ENCODE measurements around the gene MGAT5.

Gene MGAT5

DNA sequence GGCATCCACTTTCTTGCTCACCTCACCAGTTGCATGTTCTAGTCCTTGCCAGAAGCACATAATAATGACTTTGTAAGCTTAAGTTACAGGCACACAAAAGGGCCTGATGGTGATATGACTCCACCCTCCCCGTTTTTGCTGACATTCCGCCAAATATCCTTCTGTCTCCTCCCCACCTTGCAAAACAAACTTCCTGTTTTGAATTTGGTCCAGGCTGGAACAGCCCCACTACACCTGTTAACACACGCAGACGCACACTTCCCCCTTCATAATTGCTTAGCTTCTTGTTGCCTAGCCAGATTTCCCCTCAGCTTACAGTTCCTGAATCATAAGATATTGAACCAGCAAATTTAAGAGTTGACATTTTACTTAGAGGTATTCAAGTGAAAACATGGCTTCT lies at the start of gene MGAT5:
TSS of gene MGAT5 (plus strand) at position 269 of the 400 bp plus-strand sequence. CDS start 332 bp downstream, outside the sequence.
- no peak for DNase-seq (ENCODE audit: low spot score in 2 of 2)
- in situ Hi-C loops (cut with MboI; ENCODE audit: low sequenced_read_pairs) = no loop called here

GRCh38 chr2:134205087-134205486 lies 48.8 kb upstream of the MGAT5 start:
- no peaks in the 10 kb centered on the region for H3K27me3 ChIP-seq (ENCODE audit: low read depth)
- peaks cover 4% of the 10 kb centered on the region; the same call in 1 of the 2 replicates for H3K4me1 ChIP-seq
- H3K4me3 ChIP-seq = no peak overlapping the region
- in situ Hi-C loops (cut with MboI; ENCODE audit: low sequenced_read_pairs) = no loop called here
- no peak for DNase-seq (ENCODE audit: low spot score in 2 of 2)
- H3K36me3 ChIP-seq (replicated peaks) = no peaks in the 10 kb centered on the region
- H3K9me3 ChIP-seq = no peaks in the 10 kb centered on the region

More for the DNA sequence above, at the start of gene MGAT5:
- H3K9me3 ChIP-seq = no peaks in the 10 kb centered on the region
- no peaks in the 10 kb centered on the region; the same call in 1 of the 2 replicates for H3K36me3 ChIP-seq (replicated peaks)
- no peaks in the 10 kb centered on the region for H3K4me1 ChIP-seq
- H3K27me3 ChIP-seq (ENCODE audit: low read depth) = no peaks in the 10 kb centered on the region
- H3K4me3 ChIP-seq = no peak within 1 kb of the TSS

GRCh38 chr2:134206031-134206430 lies 47.8 kb upstream of the MGAT5 start:
- H3K36me3 ChIP-seq (replicated peaks) = no peaks in the 10 kb centered on the region
- in situ Hi-C loops (cut with MboI; ENCODE audit: low sequenced_read_pairs) = no loop called here
- peaks cover 4% of the 10 kb centered on the region; the same call in 1 of the 2 replicates for H3K4me1 ChIP-seq
- H3K9me3 ChIP-seq = no peaks in the 10 kb centered on the region
- no peaks in the 10 kb centered on the region for H3K27me3 ChIP-seq (ENCODE audit: low read depth)
- peak in 1 of 2 experiments; percentile 14 for DNase-seq (ENCODE audit: low spot score in 2 of 2)
- H3K4me3 ChIP-seq = no peak overlapping the region

DNA sequence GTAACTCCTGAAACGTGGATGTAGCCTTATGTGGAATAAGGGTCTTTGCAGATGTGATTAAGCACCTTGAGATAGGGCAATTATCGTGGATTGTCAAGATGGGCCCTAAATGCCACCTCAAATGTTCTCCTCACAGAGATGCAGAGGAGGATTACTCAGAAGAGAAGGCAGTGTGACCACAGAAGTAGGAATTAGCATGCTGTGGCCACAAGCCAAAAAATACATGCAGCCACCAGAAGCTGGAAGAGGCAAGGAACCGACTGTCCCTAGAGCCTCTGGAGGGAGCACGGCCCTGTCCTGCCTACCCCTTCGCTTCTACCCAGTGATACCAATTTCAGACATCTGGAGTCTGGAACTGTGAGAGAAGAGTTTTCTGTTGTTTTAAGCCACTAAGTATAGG lies 47.3 kb upstream of the MGAT5 start:
- H3K36me3 ChIP-seq (replicated peaks) = no peaks in the 10 kb centered on the region
- no peaks in the 10 kb centered on the region for H3K27me3 ChIP-seq (ENCODE audit: low read depth)
- in situ Hi-C loops (cut with MboI; ENCODE audit: low sequenced_read_pairs) = no loop called here
- H3K4me3 ChIP-seq = no peak overlapping the region
- H3K9me3 ChIP-seq = no peaks in the 10 kb centered on the region
- H3K4me1 ChIP-seq = peaks cover 4% of the 10 kb centered on the region; the same call in 1 of the 2 replicates
- peak in 1 of 2 experiments; percentile 9 for DNase-seq (ENCODE audit: low spot score in 2 of 2)

DNA sequence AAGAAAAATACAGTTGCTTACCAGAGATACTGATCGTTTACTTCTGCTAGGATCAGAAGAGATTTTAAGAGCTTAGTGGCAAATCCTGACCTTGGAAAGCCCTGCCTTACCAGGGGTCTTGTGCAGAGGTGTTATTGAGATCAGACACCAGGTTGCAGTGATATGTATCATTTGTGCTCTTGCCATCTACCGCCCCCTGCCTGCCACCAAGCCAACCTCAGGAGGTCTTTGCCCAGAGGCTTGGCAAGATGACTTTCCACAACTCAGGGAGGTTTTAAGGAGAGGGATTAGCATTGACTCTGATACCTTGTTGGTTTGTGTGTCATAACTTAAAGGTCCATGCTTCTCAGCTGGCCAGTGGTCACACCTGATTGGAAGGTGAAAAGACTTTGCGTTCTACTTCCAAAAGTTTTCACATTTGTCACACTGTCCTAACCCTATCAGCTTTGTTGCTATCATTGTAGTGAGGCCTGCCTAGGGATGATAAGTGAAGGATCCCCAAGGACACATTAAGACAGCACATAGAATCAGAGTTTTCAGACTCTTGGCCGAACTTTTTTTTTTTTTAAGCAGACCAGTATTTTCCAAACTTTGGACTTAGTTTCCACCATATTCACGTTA lies 46.2 kb upstream of the MGAT5 start:
- in situ Hi-C loops (cut with MboI; ENCODE audit: low sequenced_read_pairs) = no loop called here
- DNase-seq (ENCODE audit: low spot score in 2 of 2) = peak; percentile 18 to 62
- Histone ChIP-seq H3K4me1 (no peaks in the 10 kb centered on the region), H3K27me3 (ENCODE audit: low read depth) (no peaks in the 10 kb centered on the region), H3K9me3 (no peaks in the 10 kb centered on the region), H3K36me3 (replicated peaks) (no peaks in the 10 kb centered on the region), H3K4me3 (no peak overlapping the region)

DNA sequence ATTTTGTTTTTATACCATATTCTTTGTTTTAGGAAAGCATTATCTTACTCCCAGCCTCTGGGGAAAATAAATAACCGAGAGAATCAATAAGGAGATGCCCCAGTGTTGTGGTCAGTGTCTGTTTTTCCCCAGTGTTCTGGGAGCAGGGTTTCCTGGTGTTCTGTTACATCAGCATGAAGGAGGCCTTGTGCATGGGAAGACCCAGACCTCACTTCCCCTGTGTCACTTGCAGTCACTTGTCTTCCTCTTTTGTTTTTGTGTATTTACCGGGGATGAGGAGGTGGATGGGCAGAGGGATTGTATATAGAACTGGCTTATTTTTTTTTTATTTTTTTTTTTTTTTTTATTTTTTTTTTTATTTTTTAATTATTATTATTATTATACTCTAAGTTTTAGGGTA lies 45.0 kb upstream of the MGAT5 start:
- Histone ChIP-seq H3K27me3 (ENCODE audit: low read depth) (no peaks in the 10 kb centered on the region), H3K9me3 (no peaks in the 10 kb centered on the region), H3K4me1 (no peaks in the 10 kb centered on the region), H3K4me3 (no peak overlapping the region), H3K36me3 (replicated peaks) (no peaks in the 10 kb centered on the region)
- no peak for DNase-seq (ENCODE audit: low spot score in 2 of 2)
- in situ Hi-C loops (cut with MboI; ENCODE audit: low sequenced_read_pairs) = no loop called here

GRCh38 chr2:134212746-134213145 lies 41.1 kb upstream of the MGAT5 start:
- H3K4me1 ChIP-seq = no peaks in the 10 kb centered on the region
- H3K36me3 ChIP-seq (replicated peaks) = no peaks in the 10 kb centered on the region
- in situ Hi-C loops (cut with MboI; ENCODE audit: low sequenced_read_pairs) = no loop called here
- no peak for DNase-seq (ENCODE audit: low spot score in 2 of 2)
- H3K4me3 ChIP-seq = no peak overlapping the region
- no peaks in the 10 kb centered on the region for H3K27me3 ChIP-seq (ENCODE audit: low read depth)
- no peaks in the 10 kb centered on the region for H3K9me3 ChIP-seq

DNA sequence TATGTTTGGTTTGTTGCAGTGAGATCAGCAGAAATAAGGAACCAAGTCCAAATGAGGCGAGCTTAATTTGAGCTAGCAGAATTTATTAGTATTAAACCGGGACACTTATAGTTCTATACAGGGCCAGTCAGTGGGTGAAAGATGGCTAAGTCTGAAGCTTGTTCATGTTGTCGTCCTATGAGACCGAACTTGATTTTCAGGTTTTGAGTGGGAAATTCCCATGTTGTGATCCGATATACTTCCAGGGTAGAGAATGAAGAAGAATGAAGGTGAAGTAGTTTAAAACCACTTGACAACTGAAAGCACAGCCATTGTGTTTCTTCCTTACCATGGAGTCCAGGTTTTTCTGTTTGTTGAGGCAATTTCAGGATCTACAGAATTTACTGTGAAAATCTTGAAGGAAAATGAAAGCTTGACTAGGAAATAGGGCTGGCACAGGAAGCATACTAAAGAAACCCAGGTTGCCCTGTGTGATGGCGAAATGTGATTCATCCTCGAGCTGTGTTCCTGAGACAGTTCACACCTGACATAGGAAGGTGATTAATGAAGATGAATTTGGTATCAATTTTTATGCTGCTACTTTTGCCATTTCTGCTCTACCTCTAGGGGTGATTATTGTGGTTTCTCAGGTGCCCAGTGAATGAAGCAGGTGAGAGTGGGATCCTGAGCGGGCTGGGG lies 37.6 kb upstream of the MGAT5 start:
- H3K36me3 ChIP-seq (replicated peaks) = no peaks in the 10 kb centered on the region
- H3K9me3 ChIP-seq = no peaks in the 10 kb centered on the region
- no peak for DNase-seq (ENCODE audit: low spot score in 2 of 2)
- in situ Hi-C loops (cut with MboI; ENCODE audit: low sequenced_read_pairs) = no loop called here
- H3K27me3 ChIP-seq (ENCODE audit: low read depth) = no peaks in the 10 kb centered on the region
- no peaks in the 10 kb centered on the region for H3K4me1 ChIP-seq
- no peak overlapping the region for H3K4me3 ChIP-seq

- Histone ChIP-seq H3K36me3 (replicated peaks) (no peaks in the 10 kb centered on the region), H3K9me3 (no peaks in the 10 kb centered on the region), H3K27me3 (ENCODE audit: low read depth) (no peaks in the 10 kb centered on the region), H3K4me1 (no peaks in the 10 kb centered on the region), H3K4me3 (no peak overlapping the region)
- DNase-seq (ENCODE audit: low spot score in 2 of 2) = no peak
- in situ Hi-C loops (cut with MboI; ENCODE audit: low sequenced_read_pairs) = no loop called here
These were observed 36.5 kb upstream of the MGAT5 start for GRCh38 chr2:134217351-134217750.

DNA sequence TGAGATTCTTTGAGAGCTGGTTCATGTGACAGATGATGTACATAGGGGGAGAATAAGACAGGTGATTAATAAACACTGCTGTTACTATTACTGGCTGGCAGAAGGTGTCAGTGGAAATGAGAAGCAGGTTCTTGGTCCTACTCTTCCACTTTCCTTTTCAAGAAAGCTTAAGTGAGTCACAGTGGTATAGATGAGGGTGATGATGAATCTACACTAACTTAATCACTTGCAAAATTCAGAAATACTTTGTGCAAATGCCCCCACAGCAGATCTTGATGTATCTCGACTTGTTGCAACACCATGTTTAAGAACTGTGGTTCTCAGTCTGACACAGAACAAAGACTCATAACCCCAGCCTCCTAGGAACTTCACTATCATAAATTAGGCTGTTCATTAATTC lies 35.9 kb upstream of the MGAT5 start:
- DNase-seq (ENCODE audit: low spot score in 2 of 2) = no peak
- no peak overlapping the region for H3K4me3 ChIP-seq
- no peaks in the 10 kb centered on the region for H3K9me3 ChIP-seq
- H3K36me3 ChIP-seq (replicated peaks) = no peaks in the 10 kb centered on the region
- in situ Hi-C loops (cut with MboI; ENCODE audit: low sequenced_read_pairs) = no loop called here
- no peaks in the 10 kb centered on the region for H3K4me1 ChIP-seq
- H3K27me3 ChIP-seq (ENCODE audit: low read depth) = no peaks in the 10 kb centered on the region

DNA sequence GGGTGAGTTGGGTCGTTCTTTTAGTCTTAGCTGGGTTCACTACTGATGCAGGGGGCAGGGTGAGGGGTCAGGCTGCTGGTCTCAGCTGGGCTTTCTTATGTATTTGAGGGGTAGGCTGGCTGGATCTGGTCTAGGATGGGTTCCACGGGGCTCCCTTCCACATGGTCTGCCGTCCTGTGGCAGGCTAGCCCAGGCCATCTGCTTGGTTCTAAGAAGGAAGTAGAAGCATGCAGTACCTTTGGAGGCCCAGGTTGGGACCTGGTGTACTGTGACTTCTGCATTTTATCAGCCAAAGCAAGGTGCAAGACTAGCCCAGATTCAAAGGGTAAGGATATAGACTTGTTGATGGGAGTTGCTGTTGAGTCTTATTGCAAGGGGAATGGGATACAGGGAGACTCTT lies 35.5 kb upstream of the MGAT5 start:
- DNase-seq (ENCODE audit: low spot score in 2 of 2) = no peak
- H3K4me3 ChIP-seq = no peak overlapping the region
- no peaks in the 10 kb centered on the region for H3K9me3 ChIP-seq
- no peaks in the 10 kb centered on the region for H3K4me1 ChIP-seq
- in situ Hi-C loops (cut with MboI; ENCODE audit: low sequenced_read_pairs) = no loop called here
- H3K36me3 ChIP-seq (replicated peaks) = no peaks in the 10 kb centered on the region
- H3K27me3 ChIP-seq (ENCODE audit: low read depth) = no peaks in the 10 kb centered on the region

DNA sequence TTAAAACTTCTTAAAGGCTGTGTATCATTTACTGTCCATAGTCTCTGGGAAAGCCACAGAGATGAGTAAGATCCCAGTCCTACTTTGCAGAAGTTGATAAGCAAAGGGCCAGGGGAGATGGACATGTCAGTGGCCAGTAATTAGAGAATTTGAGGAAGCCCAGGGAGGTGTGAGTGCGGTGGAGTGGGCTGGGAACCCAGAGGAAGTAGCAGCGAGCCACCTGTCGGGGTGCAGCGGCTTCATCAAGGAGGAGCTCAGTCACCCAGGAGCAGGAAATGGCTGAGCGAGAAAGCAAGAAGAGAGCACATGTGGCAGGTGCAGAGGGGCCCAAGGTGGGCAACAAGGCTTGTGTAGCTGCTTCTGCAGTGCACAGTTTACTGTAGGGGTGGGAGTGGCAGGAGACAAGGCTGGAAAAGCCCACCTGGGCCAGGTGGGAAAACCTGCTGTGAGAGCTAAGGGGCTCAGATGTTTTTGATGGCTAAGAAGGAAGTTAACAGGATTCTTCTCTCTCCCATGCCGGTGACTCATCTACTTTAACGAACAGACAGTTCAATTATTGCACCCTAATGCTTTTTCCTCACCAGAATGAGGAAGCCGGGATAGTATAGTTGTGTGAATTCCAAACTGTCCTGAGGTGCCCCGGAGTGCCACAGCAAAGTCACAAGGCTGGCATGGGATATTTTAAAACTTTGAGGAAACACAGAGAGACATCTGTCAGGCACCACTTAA lies 34.8 kb upstream of the MGAT5 start:
- no peaks in the 10 kb centered on the region for H3K9me3 ChIP-seq
- no peak overlapping the region for H3K4me3 ChIP-seq

DNA sequence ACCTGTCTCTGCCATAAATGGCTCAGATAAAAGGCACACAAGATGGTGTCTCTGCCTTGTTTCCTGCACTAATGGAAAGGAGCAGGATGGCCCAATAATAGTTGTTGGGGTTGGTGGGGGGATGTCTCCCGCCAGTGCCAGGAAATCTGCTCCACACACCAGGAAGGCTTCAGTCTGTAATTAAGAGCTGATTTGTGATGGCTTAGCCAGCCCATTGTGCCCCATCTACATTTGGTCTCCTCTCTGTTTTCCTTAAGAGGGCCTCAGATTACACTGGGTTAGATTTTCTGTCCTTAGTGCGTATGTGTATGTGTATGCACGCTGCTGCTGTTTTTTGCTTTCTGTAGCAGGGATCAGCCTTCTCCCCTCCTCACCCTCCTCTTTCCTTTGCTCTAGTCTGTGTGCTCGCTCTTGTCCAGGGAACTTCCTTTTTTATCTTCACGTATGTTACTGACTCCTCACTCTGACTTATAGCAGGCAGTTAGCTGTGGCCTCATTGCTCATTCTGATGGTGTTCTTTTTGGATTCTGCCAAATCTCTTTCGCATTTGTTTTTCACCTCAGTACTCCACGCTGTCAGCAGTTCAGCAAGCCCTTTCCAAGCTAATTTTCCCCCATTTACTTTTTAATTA lies 33.4 kb upstream of the MGAT5 start:
- Histone ChIP-seq H3K4me1 (no peaks in the 10 kb centered on the region), H3K9me3 (no peaks in the 10 kb centered on the region), H3K36me3 (replicated peaks) (no peaks in the 10 kb centered on the region), H3K27me3 (ENCODE audit: low read depth) (no peaks in the 10 kb centered on the region), H3K4me3 (no peak overlapping the region)
- in situ Hi-C loops (cut with MboI; ENCODE audit: low sequenced_read_pairs) = no loop called here
- DNase-seq (ENCODE audit: low spot score in 2 of 2) = no peak

More for the DNA sequence above, 34.8 kb upstream of the MGAT5 start:
- Histone ChIP-seq H3K36me3 (replicated peaks) (no peaks in the 10 kb centered on the region), H3K27me3 (ENCODE audit: low read depth) (no peaks in the 10 kb centered on the region), H3K4me1 (no peaks in the 10 kb centered on the region)
- in situ Hi-C loops (cut with MboI; ENCODE audit: low sequenced_read_pairs) = no loop called here
- no peak for DNase-seq (ENCODE audit: low spot score in 2 of 2)

GRCh38 chr2:134224005-134224404 lies 29.9 kb upstream of the MGAT5 start:
- Histone ChIP-seq H3K27me3 (ENCODE audit: low read depth) (no peaks in the 10 kb centered on the region), H3K4me1 (no peaks in the 10 kb centered on the region)
- in situ Hi-C loops (cut with MboI; ENCODE audit: low sequenced_read_pairs) = no loop called here

More at GRCh38 chr2:134224005-134224404, 29.9 kb upstream of the MGAT5 start:
- Histone ChIP-seq H3K4me3 (no peak overlapping the region), H3K36me3 (replicated peaks) (no peaks in the 10 kb centered on the region), H3K9me3 (peaks cover 7% of the 10 kb centered on the region)
- DNase-seq (ENCODE audit: low spot score in 2 of 2) = no peak

Measured in HAP-1 (cell line).